ENCODE data around the gene MAFG.

MAFG gene

DNA sequence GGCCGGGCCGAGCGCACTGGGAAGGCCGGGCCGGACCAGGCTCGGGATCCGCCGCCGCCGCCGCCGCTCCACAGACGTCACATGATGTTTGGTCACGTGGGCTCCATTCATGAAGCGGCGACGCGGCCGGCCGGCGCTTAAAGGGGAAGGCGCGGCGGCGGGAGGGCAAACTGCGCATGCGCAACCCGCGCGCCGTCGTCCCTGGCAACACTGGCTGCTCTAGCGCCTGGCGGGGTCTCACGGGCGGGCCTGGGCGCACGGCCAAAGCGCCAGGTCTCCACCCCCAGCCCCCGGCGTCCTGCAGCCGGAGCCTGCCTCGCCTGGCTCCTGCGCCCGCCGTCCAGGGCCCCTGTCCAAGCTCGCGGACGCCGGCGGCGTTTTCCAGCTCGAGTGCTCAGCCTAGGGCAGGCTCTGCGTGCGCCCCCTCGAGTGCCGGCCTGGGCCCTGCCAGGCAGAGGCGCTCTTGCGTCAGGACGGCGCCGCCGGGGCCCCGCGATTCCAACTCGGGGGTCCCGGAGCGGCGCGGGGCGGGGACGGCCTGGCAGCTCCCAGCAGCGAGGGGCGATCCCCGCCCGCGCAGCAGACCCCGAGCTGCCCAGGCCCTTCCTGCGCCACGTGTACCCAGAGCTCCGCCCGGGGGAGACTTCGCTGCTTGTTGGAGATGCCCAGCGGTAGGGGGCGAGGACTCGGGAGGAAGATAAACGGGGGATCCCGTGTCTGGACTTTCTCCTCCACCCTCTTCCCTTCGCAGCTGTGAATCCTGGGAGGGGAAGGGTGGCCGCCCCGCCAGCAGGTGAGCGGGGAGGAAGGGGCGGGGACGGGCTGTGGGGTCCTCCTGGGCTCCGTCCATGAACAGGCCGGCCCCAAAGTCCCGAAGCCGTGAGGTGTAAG lies at the start of gene MAFG:
Gene MAFG (minus strand): TSS at position 83 of the 891 bp plus-strand sequence. CDS start 4,550 bp downstream, outside the sequence.
- peak; percentile 17 for FAIRE-seq

DNA sequence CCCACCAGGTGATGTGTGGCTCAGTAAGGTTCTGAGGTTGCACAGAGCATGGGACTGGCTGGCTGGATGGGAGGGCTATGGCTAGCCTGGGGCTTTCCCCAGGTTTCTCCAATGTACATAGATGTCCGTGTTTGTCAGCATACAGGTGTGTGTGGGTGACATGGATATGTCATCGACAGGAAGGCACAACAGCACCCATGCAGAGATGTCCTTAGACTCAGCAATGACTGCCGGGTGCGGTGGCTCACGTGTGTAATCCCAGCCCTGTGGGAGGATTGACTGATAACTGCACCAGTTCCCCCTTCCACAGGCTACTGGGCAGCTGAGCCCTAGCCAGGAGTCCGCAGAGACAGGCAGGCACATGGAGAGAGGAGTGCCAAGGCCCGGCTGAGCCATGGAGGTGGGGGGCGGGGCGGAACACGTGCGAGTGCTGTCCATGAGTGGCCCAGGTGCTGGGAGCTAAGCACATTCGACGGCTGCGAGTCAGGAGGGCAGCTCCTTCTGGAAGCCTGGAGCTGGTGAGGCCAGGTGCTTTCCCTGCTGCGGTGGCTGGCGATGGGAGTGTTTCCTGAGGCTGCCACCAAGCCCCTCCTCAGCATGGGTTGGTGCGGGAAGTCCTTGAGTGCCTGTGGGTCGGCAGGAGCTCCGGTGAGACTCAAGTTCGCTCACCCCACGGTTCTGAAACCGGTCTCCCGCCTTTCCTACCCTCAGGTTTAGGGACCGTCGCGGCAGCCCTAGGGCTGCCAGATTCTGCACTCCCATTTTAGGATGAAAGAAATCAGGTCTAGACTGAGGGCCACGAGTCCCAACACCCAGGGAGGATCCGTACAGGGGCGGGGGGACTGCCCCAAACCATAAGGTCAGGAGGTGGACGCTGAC lies 49.0 kb upstream of the MAFG start:
- no peak for FAIRE-seq

DNA sequence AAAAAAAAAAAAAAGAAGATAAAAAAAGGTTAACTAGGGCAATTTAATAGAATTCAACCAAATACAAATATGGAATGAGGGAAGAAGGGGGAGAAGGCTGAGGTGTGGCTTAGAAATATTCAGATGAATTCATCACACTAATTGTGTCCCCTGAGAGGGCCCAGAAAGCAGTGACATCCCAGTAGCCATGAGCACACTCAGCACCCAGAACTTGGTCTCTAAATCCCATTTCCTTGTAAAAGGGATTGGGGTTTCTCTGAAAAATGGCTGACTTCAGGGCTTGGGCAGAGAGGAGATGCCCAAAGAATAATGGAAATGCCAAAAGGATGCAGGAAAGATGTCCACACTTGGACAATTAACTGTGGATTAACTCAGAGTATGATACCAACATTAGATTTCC lies 45.9 kb upstream of the MAFG start:
- FAIRE-seq, result no peak

DNA sequence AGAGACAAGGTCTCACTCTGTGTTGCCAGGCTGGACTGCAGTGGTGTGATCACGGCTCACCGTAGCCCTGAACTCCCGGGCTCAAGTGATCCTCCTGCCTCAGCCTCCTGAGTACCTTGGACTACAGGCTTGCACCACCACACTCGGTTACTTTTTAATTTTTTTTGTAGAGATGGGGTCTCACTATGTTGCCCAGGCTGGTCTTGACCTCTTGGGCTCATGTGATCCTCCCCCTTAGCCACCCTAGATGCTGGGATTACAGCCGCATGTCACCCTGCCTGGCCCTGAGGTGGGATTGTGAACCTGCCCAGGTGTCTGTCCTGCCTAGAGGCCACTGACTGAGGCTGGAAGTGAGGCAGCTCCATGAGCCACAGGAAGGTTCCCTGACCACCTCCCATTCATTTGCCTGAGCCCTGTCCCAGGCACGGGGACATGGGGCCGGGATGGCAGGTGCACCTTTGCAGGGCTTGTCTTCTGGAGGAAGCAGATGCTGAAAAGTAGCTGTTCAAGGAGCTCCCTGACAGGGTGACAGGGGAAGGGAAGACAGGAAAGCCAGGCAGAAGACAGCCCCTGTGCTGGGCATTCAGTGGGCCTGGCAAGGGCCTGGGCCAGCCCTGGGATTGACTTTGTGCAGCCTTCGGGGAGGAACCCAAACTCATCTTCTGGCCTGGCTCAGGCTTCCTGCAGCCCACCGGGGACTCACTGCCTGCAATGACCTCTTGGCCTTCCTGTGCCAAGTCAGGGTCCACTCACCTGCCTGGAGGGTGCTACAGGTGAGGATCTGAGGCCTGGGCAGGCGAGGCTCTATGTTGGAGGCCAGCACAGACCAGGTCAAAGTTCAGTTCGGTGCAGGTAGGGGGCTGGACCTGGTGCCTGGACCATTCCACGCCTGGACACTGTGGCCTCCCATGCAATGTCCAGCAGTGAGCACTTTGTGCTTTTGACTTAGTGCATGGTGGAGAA lies 41.6 kb upstream of the MAFG start:
- FAIRE-seq, result no peak

DNA sequence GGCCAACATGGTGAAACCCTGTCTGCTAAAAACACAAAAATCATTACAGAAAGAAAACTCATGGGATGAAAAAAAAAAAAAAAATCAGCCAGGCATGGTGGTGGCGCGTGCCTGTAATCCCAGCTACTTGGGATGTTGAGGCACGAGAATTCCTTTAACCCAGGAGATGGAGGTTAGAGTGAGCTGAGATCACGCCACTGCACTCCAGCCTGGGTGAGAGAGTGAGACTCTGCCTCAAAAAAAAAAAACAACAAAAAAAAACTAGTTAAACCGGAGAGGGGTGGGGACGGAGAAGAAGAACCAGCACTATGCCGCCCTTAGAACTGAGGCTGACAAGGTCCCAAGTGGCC lies 40.8 kb upstream of the MAFG start:
- no peak for FAIRE-seq

DNA sequence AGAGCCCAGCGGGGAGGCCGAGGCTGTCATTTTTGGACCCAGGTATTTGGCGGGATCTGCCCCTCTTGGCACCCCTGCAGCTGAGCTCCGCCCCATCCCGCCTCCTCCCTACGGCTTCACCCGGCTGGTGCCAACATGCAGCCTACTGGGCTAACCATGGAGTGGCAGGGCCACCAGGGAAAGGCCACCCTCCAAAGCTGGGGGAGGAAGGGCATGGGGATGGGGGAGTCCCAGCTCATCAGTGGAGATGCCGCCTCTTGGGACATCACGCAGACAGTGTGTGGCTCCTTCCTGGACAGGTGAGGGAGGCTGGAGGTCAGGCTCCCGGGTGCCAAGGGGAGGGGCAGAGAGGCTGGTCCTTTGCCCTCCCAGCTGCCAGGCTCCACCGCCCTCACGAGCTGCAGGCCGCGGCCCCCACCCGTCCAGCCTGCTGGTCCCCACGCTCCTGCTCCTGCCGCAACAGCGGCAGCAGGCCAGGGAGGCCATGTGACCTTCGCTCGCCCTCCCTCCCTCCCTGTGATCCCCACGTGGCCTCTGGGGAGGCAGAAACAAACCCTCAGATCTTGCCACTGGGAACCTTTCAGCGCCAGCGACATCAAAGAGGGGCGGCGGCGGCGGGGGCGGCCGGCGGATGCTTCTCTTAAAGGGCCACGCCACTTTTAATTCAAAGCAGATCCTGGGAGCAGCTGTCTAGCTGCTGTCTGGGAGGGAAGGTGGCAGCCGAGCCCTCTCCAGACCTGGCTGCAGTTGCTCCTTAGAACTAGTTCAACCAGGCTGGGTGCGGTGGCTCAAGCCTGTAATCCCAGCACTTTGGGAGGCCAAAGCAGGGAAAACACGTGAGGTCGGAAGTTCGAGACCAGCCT lies 40.2 kb upstream of the MAFG start:
- FAIRE-seq, result no peak

DNA sequence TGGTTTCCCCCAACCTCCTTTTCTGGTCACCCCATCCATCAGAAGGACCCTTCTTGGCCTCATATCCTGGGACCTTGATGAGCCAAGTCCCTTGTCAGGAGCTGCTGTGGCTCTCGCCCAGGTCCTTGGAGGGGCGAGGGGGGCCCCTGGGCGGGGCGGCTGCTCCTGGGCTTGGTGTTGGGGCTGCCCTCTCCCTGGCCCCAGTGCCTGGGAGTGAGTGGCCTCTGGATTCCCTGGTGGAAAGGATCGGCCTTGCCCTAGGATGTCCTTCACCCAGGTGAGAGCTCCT lies 39.7 kb upstream of the MAFG start:
- FAIRE-seq, result no peak

DNA sequence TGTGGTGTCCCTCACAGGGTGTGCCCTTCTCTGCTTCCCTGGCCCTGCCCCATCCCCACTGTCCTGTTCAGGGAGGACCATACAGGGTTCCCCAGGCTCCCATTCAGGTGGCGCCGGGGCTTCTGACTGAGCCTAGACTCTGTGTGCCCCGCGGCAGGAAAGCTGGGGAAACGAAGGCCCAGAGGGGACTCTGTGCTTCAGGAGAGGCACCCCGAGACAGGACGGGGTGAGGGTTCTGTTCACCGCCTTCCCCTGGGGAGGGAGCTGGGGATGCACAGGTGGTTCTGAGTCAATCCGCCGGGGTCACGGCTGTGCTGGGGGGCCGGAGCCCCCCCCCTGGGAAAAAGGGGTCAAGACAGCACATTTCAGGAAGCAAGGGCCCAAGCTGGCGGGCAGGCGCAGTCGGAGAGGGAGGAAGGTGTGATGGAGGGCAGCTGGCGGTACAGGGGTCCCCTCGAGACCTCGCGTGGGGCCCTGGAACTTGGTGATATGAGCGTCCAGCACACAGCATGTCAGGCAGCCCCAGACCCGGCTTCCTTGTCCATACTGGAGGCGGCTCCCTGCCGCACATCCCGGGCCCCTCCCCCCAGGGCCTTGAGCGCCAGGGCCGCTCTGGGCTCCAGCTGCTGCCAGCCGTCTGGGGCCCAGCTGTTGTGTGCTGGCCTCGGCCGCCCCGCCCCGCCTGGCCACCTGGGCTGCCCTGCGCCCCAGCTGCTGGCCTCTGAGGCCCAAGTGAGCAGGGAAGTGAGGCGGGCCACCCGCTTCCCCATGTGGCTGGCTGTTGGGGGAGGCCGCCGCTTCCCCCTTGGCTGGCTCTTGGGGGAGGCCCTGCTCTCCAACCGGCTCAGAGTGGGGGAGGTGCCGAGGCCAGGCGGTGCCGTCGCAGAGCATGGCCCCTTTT lies 39.1 kb upstream of the MAFG start:
- FAIRE-seq, result no peak

DNA sequence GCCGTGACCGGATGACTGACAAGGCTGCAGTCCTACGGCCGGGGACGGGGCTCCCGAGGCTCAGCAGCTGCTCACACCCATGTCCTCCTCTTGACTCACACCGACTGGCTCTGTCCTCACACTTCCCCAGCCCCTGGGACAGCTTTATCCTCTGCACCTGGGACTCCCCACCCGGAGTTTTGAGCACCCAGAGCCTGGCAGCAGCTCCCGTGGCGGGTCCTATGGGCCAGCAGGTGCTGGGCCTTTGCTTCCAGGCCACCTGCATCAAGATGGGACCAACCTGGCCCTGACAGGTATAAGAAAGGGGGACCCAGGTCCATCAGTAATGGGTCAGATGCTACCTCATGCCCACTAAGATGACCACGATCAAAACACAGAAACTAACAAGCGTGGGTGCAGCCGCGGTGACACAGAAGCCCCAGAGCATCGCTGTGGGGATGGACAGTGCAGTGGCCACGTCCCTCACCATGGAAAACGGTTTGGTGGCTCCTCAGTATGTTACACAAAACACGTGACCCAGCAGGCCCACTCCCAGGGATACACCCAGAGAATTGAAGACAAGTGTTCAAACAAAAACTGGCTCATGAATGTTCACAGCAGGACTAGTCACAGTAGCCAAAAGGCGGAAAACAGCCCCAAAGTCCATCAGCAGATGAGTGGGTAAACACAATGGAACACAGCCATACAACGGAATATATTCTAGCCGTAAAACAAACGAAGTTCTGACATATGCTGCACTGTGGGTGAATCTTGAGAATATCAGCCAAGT lies 36.7 kb upstream of the MAFG start:
- FAIRE-seq, result no peak

DNA sequence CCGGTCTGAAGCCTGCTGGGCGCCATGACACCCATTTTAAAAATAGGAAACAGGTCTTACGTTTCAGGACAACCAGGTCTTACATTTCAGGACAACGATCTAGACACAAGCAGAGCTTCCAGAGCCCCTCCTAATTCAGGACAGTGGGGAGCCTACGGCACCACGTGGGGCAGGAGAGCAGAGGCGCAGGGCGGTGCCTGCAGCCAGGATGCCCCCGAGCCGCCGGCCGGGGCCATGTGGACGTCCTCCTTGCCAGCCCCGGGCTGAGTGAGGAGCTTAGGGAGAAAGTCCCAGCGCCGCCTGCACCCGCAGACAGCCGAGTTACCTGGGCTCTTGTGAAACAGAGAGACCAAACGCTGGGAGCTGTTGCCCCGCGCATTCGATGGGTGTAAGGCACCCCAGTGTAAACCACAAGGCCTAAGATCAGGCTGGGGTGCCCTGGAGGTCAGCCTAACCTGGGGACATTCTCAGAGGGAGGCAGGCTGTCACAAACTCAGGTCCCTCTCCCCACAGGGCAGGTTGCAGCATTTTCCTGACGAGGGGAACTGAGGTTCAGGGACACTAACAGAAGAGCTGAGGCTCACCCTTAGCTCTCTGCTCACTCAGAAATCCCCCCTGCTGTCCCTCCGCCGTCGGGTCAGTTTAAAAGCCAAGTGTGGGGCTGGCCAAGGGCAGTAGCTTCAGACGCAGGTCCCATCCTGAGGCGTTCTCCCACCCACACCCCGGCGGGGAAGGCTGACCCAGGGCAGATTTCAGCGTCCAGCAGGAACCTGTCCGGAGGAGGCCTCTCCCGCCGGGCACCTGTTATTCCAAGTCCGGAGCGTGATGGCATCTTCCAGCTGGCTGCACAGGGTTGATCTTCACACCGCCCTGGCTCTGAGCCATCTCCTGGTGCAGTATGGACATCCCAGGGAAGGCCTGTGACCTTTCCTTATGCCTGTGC lies 35.2 kb upstream of the MAFG start:
- FAIRE-seq, result no peak

DNA sequence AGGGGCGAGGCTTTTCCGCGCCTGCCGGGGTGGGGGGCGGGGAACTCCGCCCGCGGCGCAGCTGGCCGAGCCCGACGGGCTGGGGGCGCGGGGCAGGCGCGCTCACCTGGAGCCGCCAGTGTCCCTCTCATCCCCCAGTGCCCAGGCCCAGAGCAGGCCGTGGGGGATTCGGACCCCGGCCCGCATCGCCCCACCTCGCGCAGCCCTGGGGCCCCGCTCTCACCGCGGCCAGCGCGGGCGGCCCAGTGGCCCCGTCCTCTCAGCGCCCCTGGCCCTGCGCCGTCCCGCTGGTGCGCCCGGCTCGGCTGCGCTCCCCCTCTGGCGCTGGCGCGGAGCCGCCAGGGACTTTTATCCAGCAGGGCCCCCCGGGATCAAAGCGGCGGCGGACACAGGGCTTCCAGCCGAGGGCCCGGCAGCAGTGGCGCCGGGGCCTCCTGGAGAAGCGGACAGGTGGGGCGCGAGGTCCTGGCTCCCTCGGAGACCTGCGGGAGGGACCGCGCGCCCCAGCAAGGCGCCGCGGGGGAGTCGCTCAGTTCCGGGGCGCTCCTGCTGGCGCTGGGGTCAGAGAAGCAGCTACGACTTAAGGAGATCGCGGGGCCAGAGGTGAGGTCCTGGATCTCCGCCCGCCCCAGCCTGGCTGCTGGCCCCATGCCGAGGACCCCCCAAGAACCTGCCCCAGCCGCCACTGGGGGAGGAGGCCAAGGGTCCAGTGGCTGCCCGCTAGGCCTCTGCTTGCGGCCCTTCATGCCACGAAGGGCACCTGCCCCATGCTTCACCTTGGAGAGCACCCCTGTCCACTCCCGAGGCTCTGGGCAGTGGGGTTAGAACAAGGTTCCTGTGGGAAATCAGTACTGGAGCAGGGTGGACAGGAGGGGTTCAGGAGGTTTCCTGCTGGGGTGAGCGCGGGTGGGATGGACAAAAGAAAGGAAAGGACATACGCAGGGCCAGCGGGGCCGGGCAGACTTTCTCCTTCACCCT lies 34.3 kb upstream of the MAFG start:
- no peak for FAIRE-seq

DNA sequence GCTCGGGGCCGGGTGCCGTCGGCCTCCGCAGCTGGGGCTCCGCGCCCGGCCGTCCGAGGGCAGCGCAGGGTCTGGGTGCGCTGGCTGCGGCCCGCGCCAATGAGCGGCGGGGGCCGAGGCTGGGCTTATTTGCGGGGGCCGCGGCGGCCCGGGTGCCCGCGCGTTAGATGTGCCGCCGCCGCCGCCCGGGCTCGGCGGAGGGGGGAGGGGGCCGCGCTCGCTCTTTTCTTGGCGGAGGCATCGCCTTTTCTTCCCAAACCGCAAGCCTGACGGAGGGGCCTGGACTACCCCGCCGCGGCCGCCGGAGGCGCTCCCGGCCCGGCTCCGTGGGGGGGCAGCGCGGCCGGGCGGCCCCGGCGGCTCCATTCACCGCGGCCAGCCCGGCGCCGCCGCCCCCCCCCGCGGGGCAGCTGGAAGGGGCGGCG lies 33.6 kb upstream of the MAFG start, which contains the start of gene NOTUM:
Gene NOTUM (minus strand): TSS at position 101 of the 425 bp plus-strand sequence. CDS start 278 bp downstream, outside the sequence.
- FAIRE-seq, result no peak

DNA sequence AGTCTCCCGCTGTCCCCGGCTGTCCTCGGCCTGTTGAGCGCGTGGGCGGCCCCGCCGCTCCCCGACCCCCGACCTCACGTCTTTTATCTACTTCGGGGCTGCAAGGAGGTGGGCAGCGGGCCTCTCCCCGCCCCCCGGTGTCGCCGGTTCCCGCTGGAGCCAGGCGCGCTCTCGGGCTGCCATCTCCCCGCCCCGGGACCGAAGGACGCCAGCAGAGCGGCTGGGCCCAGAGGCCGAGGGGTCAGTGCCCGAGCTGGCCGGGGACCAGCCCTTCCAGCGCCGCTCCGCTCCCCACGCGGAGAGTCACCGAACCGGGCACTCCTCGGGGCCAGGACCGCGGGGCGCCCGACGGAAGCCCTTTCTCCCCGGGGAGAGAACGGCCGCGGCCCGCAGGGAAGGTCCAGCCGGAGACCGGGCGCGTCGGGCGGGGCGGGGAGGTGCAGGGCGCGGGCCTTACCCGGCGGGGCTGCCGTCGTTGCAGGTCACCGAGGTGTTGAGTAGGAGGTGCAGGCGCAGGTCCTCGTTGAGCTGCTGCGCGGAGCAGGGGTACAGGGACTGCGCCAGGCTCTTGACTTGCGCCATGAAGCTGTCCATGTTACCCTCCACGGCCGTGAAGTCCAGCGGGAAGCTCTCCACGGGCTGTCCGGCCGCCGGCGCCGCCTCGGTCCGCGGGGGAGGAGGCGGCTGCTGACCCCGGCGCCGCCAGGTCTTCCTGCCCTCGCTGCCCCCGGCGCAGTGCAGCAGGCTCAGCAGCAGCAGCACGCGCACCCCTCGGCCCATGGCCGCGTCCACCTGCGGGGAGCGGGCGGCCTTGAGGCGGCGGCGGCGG lies 32.8 kb upstream of the MAFG start:
- FAIRE-seq, result no peak

DNA sequence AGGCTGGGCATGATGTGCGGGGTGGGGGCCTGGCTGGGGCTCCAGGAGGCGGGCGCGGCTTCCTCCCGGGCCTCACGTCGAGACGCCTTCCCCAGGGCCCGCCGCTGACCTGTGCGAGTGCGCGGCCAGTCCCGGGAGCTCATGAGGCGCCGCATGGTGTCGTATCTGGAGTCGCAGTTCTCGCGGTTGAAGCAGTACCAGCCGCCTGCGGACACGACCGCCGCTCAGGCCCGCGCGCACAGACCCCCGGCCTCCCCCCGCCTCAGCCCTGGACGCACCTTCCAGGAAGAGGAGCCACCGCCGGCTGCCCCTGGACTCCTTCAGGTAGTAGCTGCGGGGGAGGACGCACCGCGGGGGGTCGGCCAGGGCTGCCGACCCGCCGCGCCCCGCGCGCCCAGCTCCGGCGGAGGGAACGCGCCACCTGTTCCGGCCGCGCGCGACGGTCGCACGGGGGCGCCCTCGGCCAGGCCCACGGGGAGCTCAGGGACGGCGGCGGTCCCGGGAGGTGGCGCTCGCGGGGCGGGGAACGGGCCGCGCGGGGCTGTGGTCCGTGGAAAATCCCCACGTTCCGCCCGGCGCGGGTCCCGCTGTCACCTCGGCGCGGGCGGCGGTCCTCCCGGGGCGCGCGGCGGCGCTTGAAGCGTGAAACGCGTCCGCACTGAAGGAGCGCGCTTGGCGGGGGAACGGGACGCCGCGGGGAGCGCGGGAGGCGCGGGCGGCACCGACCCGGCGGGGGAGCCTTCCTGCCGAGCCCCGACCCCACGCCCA lies 32.0 kb upstream of the MAFG start:
- FAIRE-seq, result no peak

DNA sequence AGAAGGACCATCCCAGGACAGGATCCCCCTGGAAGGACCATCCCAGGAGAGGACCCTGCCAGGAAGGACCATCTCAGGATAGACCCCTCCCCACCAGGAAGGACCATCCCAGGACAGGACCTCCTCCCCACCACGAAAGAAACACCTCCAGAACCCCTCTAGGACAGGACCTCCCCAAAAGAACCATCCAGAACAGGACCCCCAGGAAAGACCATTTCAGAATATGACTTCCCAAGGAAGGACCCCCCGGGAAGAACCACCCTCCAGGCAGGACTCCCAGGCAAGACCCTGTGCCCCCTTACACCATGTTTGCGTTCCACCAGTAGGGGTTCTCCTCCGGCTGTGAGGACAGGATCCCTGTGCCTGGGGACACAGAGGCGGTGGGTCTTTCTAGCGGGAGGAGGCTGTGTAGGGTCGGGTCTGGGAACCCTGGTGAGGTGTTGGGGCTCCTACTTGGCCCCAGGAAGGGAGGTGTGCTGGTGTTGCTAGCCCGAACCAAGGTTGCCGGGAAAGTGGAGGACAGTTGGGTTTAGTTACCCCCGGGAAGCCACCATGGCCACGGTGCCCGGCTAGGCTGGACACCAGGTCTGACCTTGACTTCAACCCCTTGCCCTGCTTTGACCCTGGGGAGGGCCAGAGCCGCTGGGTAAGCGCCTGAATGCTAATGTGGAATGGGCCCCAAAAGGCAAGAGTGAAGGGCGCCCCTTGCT lies 31.3 kb upstream of the MAFG start:
- no peak for FAIRE-seq
